Activated T-cell treated with anti-CD3 and anti-CD28 coated beads for 1 hour (primary cell): ENCODE measurements around the gene KCNQ1.

Source experiments
- DNase-seq: peaks from one replicate; pipeline ENCODE4 v3.0.0-alpha.2; 2020; ENCODE audit warnings: low read depth

KCNQ1 gene

GRCh38 chr11:2808850-2809846 is 364.3 kb downstream of the KCNQ1 start:
- no peak for DNase-seq

GRCh38 chr11:2809854-2810253 is 365.0 kb downstream of the KCNQ1 start:
- DNase-seq, result no peak

DNA sequence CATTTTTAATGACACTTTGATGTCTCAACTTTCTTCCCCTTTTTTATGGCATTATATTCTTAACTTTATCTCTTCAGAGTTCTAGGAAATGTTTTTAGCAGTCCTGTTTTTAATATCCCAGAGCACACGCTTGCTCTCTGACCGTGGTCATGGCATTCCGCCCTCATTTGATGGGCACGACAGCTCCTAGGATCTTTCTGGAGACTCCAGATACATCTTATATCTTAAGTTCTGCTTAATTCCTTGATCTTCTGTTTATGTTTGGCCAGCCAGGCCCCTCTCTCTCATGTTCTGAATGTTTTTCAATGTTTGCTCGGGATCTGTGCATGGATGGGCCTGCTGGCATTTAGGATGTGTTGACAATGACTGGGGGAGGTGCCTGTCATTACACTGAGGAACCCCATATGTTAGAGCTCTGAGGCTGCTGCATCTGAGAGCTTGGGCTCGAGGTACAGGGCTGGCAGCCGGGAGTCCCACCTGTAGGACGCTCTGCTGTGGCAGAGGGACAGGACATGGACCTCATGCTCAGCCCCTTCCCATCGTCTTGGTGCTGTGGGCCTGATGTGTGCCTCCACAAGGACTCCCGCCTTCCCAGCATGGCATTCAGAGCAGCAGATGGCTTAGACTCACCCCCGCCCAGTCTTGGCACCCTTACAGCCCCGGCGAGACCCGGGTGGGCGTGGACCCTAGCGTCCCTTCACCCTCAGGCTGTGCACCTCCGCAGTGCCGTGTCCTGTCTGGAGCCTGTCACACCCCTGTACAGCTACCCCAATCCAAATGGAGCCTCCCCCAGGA is 365.8 kb downstream of the KCNQ1 start:
- DNase-seq, result no peak

DNA sequence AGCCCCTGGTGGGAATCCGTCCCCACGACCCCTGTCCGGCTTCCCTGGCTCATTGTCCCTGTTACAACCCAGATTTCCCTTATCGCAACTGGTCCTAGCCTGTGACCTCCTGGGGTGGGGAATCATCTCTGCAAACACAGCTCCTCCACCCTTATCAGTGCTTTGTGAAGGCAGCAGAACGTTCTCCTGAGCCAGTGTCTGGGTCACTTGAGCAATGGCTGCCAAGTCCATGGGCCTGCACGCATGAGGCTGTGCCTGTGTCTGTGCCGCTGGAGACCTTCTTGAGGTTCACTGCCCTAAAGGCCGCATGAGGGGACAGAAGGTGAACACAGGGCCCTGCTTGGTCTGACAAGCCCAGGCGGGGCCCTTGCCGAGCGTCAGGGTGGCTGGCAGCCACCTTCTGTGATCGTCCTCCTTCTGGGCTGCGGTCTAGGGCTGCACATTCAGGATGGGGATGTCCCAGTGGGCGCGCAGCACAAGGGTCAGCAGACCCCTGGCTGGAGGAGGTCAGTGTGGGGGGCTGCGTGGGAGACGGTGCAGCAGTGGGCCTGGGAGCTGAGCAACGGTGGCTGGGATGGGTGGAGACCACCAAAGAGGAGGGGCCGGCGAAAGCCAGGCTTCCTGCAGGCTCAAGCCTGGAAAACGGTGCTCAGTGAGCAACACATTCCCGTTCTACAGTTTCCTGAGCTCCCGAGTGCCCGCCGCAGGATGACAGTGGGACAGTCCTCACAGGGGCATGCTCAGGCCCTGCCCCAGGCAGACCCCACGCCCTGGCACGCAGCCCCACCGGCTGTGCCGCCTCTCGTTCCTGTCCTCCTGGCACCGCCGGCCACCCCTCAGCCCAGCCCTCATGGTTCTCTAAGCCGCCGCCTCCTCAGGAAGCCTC is 366.6 kb downstream of the KCNQ1 start:
- DNase-seq, result no peak

GRCh38 chr11:2812371-2812991 is 367.7 kb downstream of the KCNQ1 start:
- no peak for DNase-seq

DNA sequence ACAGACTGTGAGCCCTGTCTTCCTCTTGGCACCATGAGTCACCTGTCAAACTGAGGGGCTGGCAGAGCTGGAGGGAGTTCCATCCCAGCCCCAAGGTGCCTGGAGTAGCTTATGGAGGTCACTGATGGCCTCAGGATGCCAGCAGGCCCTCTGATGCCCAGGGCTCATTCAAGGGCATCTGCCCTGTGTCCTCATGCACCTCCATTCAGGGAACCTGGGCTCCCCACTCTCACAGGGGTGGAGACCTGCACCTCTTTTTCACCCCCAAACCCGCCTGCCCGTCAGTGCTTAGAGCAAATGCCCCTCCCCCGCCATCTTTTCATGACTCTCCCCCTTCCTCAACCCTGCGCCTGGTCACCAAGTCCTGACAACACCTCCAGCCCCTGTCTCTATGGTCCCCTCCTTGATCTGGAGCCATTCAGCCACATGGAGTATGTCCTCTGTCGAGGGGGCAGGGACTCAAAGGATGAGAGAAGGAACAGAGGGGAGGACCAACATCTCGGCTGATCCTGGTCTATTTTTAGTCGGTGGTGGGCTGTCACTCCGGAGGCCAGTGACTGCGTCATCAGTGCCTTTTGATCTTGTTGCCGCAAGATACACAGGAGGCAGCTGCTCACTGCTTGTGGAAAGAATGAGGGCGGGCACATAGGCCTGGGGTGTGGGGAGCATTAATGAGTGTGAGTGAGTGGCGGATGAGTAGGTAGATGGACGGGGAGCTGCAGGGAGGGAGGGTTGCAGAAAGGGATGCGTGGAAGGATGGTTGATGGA is 368.5 kb downstream of the KCNQ1 start:
- no peak for DNase-seq

DNA sequence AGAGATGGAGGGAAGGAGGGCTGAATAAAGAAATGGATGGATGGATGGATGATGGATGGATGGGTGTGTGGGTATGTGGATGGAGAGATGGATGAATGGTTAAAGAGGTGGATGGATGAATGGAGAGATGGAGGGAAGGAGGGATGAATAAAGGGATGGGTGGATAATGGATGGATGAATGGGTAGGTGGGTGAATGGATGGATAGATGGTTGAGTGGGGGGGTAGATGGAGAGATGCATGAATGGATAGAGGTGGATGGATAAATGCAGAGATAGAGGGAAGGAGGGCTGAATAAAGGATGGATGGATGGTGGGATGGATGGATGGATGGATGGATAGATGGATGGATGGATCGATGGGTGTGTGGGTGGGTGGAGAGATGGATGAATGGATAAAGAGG is 369.2 kb downstream of the KCNQ1 start:
- no peak for DNase-seq

DNA sequence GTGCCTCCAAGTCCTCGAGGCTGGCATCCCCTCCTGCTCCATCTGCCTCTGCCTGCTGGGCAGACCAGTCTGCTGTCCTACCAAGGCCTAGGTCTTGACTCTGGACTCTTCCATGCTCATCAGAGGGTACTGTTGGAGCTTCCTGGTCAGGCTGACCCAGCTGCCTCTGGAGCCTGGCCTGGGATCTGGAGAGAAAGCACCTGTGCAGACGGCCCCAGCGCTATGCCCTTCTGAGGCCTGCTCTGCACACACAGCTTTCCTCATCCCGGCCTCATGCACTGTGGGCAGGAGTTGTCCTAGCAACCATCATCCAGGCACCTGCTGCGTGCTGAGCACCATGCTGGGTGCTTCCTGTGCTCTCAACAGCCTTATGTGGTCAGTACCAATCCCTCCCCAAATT is 369.9 kb downstream of the KCNQ1 start:
- no peak for DNase-seq

DNA sequence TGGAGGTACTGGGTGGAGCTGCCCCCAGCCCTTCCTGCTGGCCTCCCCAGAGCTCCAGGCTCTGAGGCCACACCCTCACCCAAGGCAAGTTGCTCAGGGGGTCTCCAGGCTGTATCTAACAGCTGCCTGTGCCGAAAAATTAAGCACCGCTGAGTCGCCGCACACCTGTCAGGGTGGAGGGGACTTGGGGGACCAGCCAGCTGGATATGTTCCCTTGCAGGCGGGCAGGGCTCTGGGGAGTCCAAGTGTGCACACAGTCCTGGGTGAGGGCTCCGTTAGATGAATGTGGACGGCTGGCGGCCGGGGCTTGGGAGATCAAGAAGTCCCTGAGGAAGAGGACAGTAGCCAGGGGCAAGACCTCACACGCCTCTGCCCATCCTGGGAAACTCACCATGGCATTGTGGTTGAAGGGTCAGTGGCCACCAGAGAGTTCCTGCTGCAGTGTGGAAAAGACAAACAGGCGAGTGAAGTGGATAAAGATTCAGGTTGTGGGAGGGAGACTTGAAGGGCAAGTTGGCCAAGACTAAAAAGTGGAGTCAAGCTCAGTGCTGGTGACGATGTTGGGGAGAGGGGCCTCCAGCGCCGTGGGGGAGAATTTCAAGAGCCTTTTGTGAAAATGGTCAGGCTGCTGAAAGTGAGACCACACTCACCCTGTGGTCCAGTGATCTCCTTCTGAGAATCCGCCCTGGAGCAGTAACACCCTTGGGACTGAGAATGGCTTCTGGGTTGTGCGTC is 371.1 kb downstream of the KCNQ1 start:
- DNase-seq, result no peak

DNA sequence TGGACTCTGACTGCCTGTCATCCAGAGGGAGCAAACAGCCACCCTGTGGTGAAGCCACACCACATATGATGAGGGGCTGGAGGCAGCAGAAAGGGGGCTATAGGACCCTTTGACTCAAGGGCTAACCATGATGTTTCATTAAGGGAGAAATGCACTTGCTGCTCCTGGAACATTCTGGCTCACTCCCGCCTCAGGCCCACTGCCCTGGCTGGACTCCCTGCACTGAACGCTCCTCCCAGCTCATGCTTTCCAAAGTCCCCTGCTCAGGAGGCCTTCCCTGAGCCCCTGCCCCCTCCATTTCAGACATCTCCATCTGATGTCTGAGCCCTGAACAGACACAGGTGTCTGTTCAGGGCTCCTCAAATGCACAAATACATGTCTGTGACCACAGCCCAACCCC is 371.7 kb downstream of the KCNQ1 start:
- DNase-seq, result no peak

DNA sequence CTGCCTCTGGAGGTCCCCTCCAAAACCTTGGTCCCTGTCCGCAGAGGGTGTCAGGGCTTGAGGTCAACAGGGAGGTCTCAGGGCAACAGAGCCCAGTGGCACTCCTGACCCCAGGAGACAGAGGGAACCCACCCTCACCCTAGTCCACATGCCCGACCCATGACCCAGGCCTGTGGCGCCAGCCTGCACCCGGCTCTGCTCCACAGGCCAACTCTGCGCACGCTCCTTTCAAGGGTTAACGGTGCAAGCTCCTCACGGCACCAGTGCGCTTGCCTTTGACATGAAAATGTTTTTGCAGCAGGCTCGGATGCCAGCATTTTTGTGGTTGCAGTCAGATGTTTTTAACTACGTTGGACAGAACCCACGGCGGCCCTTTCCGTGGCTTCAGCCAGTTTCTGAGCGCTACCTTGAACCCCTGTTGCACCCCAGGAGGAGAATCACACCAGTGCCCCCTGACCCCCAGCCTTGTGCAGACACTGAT is 372.2 kb downstream of the KCNQ1 start:
- no peak for DNase-seq

- DNase-seq, result no peak
Observed at GRCh38 chr11:2817431-2817830, 372.6 kb downstream of the KCNQ1 start.

DNA sequence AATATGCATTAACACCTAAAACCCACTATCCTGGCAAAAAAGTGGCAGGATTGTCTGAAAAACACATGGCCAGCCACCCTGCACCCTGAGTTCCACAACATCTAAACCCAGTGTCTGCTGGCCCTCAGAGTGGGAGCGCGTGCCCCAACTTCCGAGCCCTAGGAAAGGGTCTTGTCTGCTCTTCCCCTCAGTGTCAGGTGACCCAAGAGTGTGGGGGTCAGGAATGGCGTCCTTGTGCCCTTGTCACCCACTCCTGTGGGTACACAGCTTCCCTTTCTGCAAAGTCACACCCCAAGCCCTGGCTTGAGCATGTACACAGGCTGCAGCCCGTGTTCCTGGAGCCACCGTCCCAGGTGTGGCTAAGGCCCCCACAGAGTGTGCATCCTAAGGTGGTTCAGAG is 373.2 kb downstream of the KCNQ1 start:
- no peak for DNase-seq

DNA sequence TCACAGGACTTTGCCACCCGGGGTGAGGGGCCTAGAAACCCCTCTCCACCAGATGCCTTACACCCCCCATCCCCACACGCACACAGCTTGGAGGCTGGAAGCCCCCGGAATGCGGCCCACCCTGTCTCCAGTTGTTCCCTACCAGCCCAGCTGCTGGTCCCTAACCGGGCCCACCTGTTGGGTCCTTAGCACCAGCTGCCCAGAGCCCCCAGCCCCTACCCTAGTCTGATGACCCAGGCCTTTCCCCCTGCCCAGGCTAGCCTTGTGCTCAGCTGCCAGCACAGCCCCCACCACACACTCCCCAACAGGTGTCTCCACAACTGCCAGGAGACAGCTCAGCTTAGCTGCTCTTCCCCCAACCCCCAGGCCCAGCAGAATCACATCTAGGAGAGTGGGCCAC is 373.7 kb downstream of the KCNQ1 start:
- DNase-seq, result no peak

DNA sequence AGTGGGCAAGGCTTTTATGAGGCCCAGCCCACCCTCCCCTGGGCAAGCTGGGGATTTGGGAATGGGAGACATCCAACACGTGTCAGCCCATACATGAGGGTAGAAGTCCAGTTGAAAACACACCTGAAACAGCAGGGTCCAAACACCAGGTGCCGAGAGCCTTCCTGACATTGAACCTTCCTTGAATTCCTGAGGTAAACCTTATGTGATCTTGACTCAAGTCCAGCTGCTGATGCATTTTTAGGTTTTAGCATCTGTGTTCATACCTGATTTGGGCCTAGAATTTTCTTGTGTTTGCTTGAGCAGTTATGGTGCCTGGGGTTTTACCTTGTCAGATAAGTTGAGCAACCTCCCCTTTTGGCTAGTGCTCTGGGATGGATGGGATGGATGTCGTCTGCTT is 374.5 kb downstream of the KCNQ1 start:
- no peak for DNase-seq

DNA sequence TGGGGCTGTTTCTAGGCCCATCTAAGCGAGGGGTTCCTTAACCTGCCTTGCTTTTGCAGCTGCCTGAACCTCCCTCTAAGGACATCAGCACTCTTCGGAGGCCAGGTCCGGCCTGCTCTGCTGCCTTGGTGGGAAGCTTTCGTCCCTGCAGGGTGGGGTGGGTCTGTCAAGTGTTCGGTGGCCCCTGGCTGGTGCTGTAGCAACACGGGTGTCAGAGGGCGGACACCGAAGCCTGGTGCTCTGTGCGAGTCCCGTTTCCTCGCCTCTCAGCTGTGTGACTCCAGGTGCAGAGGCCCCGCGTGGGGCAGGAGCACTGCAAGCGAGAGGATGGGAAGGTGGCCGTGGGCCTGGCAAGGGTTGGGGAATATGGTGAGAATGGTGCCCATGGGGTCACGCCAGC is 376.2 kb downstream of the KCNQ1 start:
- DNase-seq, result no peak

GRCh38 chr11:2821891-2822290 is 377.1 kb downstream of the KCNQ1 start:
- DNase-seq, result no peak

DNA sequence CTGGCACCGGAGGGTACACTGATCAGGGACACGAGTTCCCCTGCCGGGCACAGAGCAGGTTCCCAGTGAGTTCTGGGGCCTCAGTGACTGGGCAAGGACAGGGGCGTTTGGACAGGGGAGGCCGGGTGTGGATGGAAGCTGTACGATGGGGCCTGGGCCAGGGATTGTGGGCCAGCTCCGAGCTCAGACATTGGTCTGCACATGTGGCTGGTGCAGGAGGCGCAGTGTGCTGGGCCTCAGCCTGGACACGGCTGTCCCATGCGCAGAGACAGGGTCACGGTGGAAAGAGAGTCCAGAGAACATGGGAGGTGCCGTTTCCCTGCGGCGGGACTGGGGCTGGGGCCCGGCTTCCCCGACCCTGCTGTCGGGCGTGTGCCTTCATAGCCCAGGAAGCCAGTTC is 380.0 kb downstream of the KCNQ1 start:
- no peak for DNase-seq

DNA sequence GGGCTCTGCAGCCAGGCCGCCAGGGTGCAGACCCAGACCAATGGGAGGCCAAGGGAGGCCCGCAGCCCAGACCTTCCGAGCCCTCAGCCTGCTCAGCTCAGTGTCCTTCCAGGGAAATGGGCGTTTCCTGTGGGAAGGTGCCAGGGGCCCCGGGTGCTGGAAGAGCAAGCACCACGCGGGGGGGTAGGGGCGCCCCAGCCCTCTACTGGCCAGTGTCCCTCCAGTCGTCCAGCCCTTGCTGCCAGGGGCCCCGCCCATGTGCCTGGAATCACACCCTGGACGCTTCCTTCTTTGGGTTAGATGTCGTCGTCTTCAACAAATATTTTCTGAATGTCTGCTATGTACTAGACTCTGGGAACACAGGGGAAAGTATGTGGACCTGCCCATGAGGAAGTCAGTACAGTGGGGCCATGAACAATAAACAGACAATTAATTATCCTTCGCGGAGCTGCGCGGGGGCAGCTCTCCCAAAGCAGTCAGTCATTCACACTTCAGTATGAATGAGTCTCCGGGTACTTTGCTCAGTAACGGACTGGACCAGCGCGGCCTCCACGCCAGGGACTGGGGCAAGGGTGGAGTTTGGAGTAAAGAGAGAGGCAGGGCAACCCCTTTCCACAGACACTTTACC is 380.6 kb downstream of the KCNQ1 start:
- no peak for DNase-seq
